CD14-positive monocyte (primary cell): ENCODE results near the gene LUZP2. TPM values are rescaled to one million over a fixed set of nuclear protein-coding genes. Genes with fewer than 3 reads are reported as not detected.

Experiments
- DNase-seq, 3 donors: peaks; one replicate each; pipeline ENCODE4 v3.0.0-alpha.2; 2011 to 2022
- H2AFZ ChIP-seq: 2 replicates; pipeline ENCODE4 v1.6.0; 2012; ENCODE audit warnings: mild to moderate bottlenecking, low read depth, low read length, inconsistent platforms; ENCODE audit not compliant: insufficient read depth, poor library complexity, severe bottlenecking
- H3K27ac ChIP-seq, 2 donors: 1 replicate in 1 of 2; 2 replicates in 1 of 2; pipeline ENCODE4 v1.5.1; 2012 to 2013; ENCODE audit warnings: low read length in 2 of 2, control low read depth in 1 of 2, inconsistent platforms in 1 of 2, low read depth in 1 of 2, mild to moderate bottlenecking in 1 of 2
- H3K27me3 ChIP-seq, 2 donors: one replicate each; pipeline versions ENCODE4 v1.6.0 to v1.6.1; 2011 to 2013; ENCODE audit warnings: low read length in 2 of 2; ENCODE audit not compliant: control insufficient read depth in 2 of 2, insufficient read depth in 2 of 2
- H3K36me3 ChIP-seq, 2 donors: replicated peaks in 1 of 2; 1 replicate in 1 of 2; 2 replicates in 1 of 2; pipeline versions ENCODE4 v1.5.1 to v1.6.1; 2012 to 2013; ENCODE audit warnings: low read length in 2 of 2, control low read depth in 1 of 2, inconsistent platforms in 1 of 2, mild to moderate bottlenecking in 1 of 2; ENCODE audit not compliant: insufficient read depth in 2 of 2, control insufficient read depth in 1 of 2
- H3K4me1 ChIP-seq, 2 donors: 1 replicate in 1 of 2; 2 replicates in 1 of 2; pipeline versions ENCODE4 v1.5.1 to v1.6.1; 2012 to 2013; ENCODE audit warnings: low read length in 2 of 2, control low read depth in 1 of 2, inconsistent platforms in 1 of 2, mild to moderate bottlenecking in 1 of 2, moderate library complexity in 1 of 2; ENCODE audit not compliant: insufficient read depth in 2 of 2, control insufficient read depth in 1 of 2
- H3K4me2 ChIP-seq: replicated peaks from 2 replicates; pipeline ENCODE3; 2012; ENCODE audit warnings: low read length, moderate library complexity, mild to moderate bottlenecking; ENCODE audit not compliant: poor library complexity, severe bottlenecking; ENCODE audit errors: extremely low read depth
- H3K4me3 ChIP-seq, 3 experiments: fragments of 200-600 bp in 1 of 3; sonication (generic) in 1 of 3; replicated peaks in 1 of 3; 1 replicate in 2 of 3; 2 replicates in 1 of 3; pipeline ENCODE4 v1.5.1; 2011 to 2013; ENCODE audit warnings: low read length in 3 of 3, mild to moderate bottlenecking in 3 of 3, control low read depth in 2 of 3, low read depth in 2 of 3, inconsistent platforms in 1 of 3, moderate library complexity in 1 of 3
- H3K79me2 ChIP-seq: 2 replicates; pipeline ENCODE4 v1.6.0; 2012; ENCODE audit warnings: mild to moderate bottlenecking, control low read depth, inconsistent platforms, low read length, moderate library complexity; ENCODE audit not compliant: insufficient read depth
- H3K9ac ChIP-seq: 2 replicates; pipeline ENCODE4 v1.6.0; 2017; ENCODE audit warnings: low read length, mild to moderate bottlenecking; ENCODE audit not compliant: insufficient read depth, poor library complexity, severe bottlenecking
- H3K9me3 ChIP-seq, 2 donors: replicated peaks in 1 of 2; 1 replicate in 1 of 2; 2 replicates in 1 of 2; pipeline versions ENCODE4 v1.5.1 to v1.6.1; 2012 to 2013; ENCODE audit warnings: low read length in 2 of 2, control low read depth in 1 of 2; ENCODE audit not compliant: control insufficient read depth in 1 of 2, insufficient read depth in 1 of 2
- H4K20me1 ChIP-seq: 2 replicates; pipeline ENCODE4 v1.6.0; 2012; ENCODE audit warnings: mild to moderate bottlenecking, low read length, control low read depth, moderate library complexity; ENCODE audit not compliant: insufficient read depth
- H3K27ac Mint-ChIP-seq, 7 donors: one replicate each; pipeline ENCODE4 v1.8.0; 2020; ENCODE audit warnings: mild to moderate bottlenecking in 7 of 7, mixed read lengths in 7 of 7, moderate library complexity in 6 of 7, inconsistent platforms in 2 of 7
- H3K27me3 Mint-ChIP-seq, 3 donors: one replicate each; pipeline ENCODE4 v1.8.0; 2021 to 2022; ENCODE audit warnings: low read depth in 3 of 3, mild to moderate bottlenecking in 3 of 3, mixed read lengths in 3 of 3, moderate library complexity in 3 of 3, inconsistent platforms in 1 of 3
- H3K36me3 Mint-ChIP-seq, 2 donors: one replicate each; pipeline ENCODE4 v1.8.0; 2020; ENCODE audit warnings: mixed read lengths in 2 of 2, inconsistent platforms in 1 of 2, mild to moderate bottlenecking in 1 of 2
- H3K4me1 Mint-ChIP-seq: one replicate; pipeline ENCODE4 v1.8.0; 2020; ENCODE audit warnings: mild to moderate bottlenecking, mixed read lengths
- H3K4me3 Mint-ChIP-seq, 2 donors: one replicate each; pipeline ENCODE4 v1.8.0; 2020; ENCODE audit warnings: mild to moderate bottlenecking in 2 of 2, mixed read lengths in 2 of 2, moderate library complexity in 1 of 2
- H3K9me3 Mint-ChIP-seq, 7 donors: one replicate each; pipeline ENCODE4 v1.8.0; 2020 to 2022; ENCODE audit warnings: mixed read lengths in 7 of 7, mild to moderate bottlenecking in 6 of 7, moderate library complexity in 6 of 7, inconsistent platforms in 2 of 7
- CTCF ChIP-seq: fragments of 200-600 bp; IDR thresholded peaks from one replicate; pipeline ENCODE4 v1.8.0; 2022; ENCODE audit warnings: antibody characterized with exemption, mild to moderate bottlenecking
- WGBS: methylation state at CpG from one replicate; pipeline ENCODE4 v1.1.5; 2013; ENCODE audit warnings: missing lambda C conversion rate; ENCODE audit not compliant: insufficient coverage; 5-methylcytosine and 5-hydroxymethylcytosine counted together
- intact Hi-C, 2 donors: fragments of 100-400 bp; cut with micrococcal nuclease; formaldehyde crosslinking; loops; one replicate each; pipeline versions ENCODE4 v1.15.0 to v1.15.1; 2023
- polyA plus RNA-seq, 3 donors: library from polyadenylated mRNA; depleted of rRNA in 1 of 3; unstranded in 2 of 3; stranded (reverse) in 1 of 3; fragments of 300-500 nt in 2 of 3; fragments of >200 nt in 1 of 3; fragmentation: Illumina TruSeq in 2 of 3; gene quantifications; 1 replicate in 2 of 3; 2 replicates in 1 of 3; pipeline ENCODE4 v1.2.3, GENCODE V29; 2012 to 2021

Gene LUZP2
- polyA plus RNA-seq, 3 donors: not detected

GRCh38 chr11:24705474-24705873 lies 208.6 kb downstream of the LUZP2 start:
- Histone ChIP-seq H3K27ac (no peak overlapping the region), H4K20me1 (no peaks in the 10 kb centered on the region), H3K79me2 (no peaks in the 10 kb centered on the region), H3K4me3 (no peak overlapping the region), H3K27me3 (no peaks in the 10 kb centered on the region), H3K9me3 (no peaks in the 10 kb centered on the region), H3K36me3 (no peaks in the 10 kb centered on the region), H3K4me1 (no peaks in the 10 kb centered on the region), H3K4me2 (no peak overlapping the region), H3K9ac (no peak overlapping the region), H2AFZ (no peak overlapping the region)
- no peak for DNase-seq
- intact Hi-C loops: no loop called here
- H3K36me3 Mint-ChIP-seq: no peaks in the 10 kb centered on the region
- no peak overlapping the region for H3K4me3 Mint-ChIP-seq
- no peaks in the 10 kb centered on the region for H3K27me3 Mint-ChIP-seq
- no peak overlapping the region for H3K27ac Mint-ChIP-seq
- peaks cover 0 to 9% (median 0%) of the 10 kb centered on the region in 7 donors for H3K9me3 Mint-ChIP-seq
- no peaks in the 10 kb centered on the region for H3K4me1 Mint-ChIP-seq
- no peak for TF ChIP-seq CTCF

- intact Hi-C loops: no loop called here
- no peaks in the 10 kb centered on the region for H3K36me3 Mint-ChIP-seq
- no peak for DNase-seq
- Histone ChIP-seq H3K79me2 (no peaks in the 10 kb centered on the region), H3K36me3 (no peaks in the 10 kb centered on the region), H3K4me3 (no peak overlapping the region), H3K4me1 (no peaks in the 10 kb centered on the region), H4K20me1 (no peaks in the 10 kb centered on the region), H2AFZ (no peak overlapping the region), H3K4me2 (no peak overlapping the region), H3K9me3 (no peaks in the 10 kb centered on the region), H3K27ac (no peak overlapping the region), H3K27me3 (no peaks in the 10 kb centered on the region), H3K9ac (no peak overlapping the region)
- H3K9me3 Mint-ChIP-seq: peaks cover 0 to 3% (median 0%) of the 10 kb centered on the region in 7 donors
- no peak overlapping the region for H3K27ac Mint-ChIP-seq
- WGBS: no CpG with 5 or more reads among the region's 1 CpG
- TF ChIP-seq CTCF: no peak
- H3K27me3 Mint-ChIP-seq: no peaks in the 10 kb centered on the region
- H3K4me3 Mint-ChIP-seq: no peak overlapping the region
- H3K4me1 Mint-ChIP-seq: no peaks in the 10 kb centered on the region
Observed at GRCh38 chr11:24708616-24709015, 211.8 kb downstream of the LUZP2 start.
